Right cardiac atrium (tissue), 5 donors: Measurements from ENCODE around the gene NOS3. TPM values are rescaled to one million over a fixed set of nuclear protein-coding genes. Genes with fewer than 3 reads are reported as not detected.
A peak's percentile ranks its signal among the peaks of the same experiment; 100 is the strongest.

Source experiments
- ATAC-seq, 2 donors: fragments of 200-7000 bp; cut with Tn5 transposase; one replicate each; pipeline versions ENCODE4 v1.8.0 to v1.9.1; 2020; ENCODE audit warnings: moderate library complexity in 2 of 2, mild to moderate bottlenecking in 1 of 2
- DNase-seq, 3 donors: peaks; one replicate each; pipeline ENCODE4 v3.0.0-alpha.2; 2020
- H3K27ac ChIP-seq: one replicate; pipeline ENCODE4 v1.5.1; 2013; ENCODE audit warnings: mild to moderate bottlenecking, low read length, control low read depth, moderate library complexity
- H3K27me3 ChIP-seq: one replicate; pipeline ENCODE4 v1.6.1; 2013; ENCODE audit not compliant: control insufficient read depth, insufficient read depth
- H3K4me1 ChIP-seq: one replicate; pipeline ENCODE4 v1.6.1; 2013; ENCODE audit warnings: low read length; ENCODE audit not compliant: control insufficient read depth, insufficient read depth
- H3K4me3 ChIP-seq: one replicate; pipeline ENCODE4 v1.5.1; 2013; ENCODE audit warnings: low read length, control low read depth
- H3K9me3 ChIP-seq: one replicate; pipeline ENCODE4 v1.6.1; 2013; ENCODE audit warnings: low read length; ENCODE audit not compliant: control insufficient read depth
- WGBS: extraction: QIAGEN DNeasy Blood & Tissue Kit; methylation state at CpG from one replicate; pipeline ENCODE4 v1.1.7; 2013; 5-methylcytosine and 5-hydroxymethylcytosine counted together
- intact Hi-C, 4 donors: fragments of 100-400 bp; cut with DNase I; formaldehyde crosslinking; loops; one replicate each; pipeline versions ENCODE4 v1.11.0 to v1.14.0; 2022 to 2023
- polyA plus RNA-seq: library from polyadenylated mRNA; stranded (reverse); fragments of 200-250 nt; gene quantifications from one replicate; pipeline ENCODE4 v1.2.3, GENCODE V29; 2013
- total RNA-seq, 4 donors: library from RNA; stranded (reverse); fragmentation: NEBNext Ultra II Directional; extraction: Animal tissue kit (Norgen Biotek cat#: 25700); gene quantifications; one replicate each; pipeline ENCODE4 v1.2.1, GENCODE V29; 2021
- donor health status: healthy with polysubstance abuse.
- donor health status: DM: no; HTN: yes; CAD: no.
- donor health status: DM: no; HTN: no; CAD: no.
- donor health status: DM: no; HTN: yes; CAD: no; lungs with severe emphysema.
- donor health status: DM: yes; HTN: yes; CAD: no.

NOS3 gene
- total and polyA plus RNA-seq, 5 donors, result 13.5 to 80.4 (median 21.4) TPM

DNA sequence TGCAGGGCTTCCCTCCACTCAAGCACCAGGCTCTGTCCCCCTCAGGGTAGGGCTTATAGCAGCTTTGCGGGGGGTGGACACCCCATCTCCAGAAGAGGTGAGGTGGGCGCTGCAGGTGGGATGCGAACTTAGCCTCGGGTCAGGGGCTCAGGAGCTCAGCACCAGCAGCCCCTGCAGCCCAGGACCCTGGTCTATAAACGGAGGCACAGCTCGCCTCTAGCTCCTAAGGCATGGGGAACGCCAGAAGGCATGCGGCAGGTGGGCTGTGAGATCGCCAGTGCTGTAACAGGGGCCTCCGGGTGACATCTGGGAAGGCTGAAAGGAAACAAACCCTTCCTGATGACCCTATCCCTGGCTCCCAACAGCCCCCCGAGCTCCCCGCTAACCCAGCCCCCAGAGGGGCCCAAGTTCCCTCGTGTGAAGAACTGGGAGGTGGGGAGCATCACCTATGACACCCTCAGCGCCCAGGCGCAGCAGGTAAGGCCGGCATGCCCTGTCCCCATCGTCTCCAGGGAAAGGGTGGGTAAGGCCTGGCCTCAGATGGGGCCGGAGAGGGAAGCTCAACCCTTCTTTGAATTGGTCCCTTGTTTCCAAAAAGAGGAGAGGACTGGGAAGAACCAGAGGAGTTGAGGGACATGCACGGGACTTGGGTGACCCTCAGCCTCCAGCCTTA, 4.2 kb downstream of the NOS3 start:
- DNase-seq (peak in 2 of 3 donors; percentile 41 to 55), ATAC-seq (no peak)
- intact Hi-C loops, result loop anchor here in 1 of 4 donors (10.0 kb wide), 1 partner anchor 220 kb away; no protein-coding TSS in a partner anchor
- peak overlapping the region; percentile 29 for H3K4me3 ChIP-seq
- no peaks in the 10 kb centered on the region for H3K27me3 ChIP-seq
- H3K9me3 ChIP-seq, result no peaks in the 10 kb centered on the region
- WGBS, result 33% methylated on average over 19 of the region's 19 CpGs
- no peaks in the 10 kb centered on the region for H3K4me1 ChIP-seq
- H3K27ac ChIP-seq, result no peak overlapping the region

DNA sequence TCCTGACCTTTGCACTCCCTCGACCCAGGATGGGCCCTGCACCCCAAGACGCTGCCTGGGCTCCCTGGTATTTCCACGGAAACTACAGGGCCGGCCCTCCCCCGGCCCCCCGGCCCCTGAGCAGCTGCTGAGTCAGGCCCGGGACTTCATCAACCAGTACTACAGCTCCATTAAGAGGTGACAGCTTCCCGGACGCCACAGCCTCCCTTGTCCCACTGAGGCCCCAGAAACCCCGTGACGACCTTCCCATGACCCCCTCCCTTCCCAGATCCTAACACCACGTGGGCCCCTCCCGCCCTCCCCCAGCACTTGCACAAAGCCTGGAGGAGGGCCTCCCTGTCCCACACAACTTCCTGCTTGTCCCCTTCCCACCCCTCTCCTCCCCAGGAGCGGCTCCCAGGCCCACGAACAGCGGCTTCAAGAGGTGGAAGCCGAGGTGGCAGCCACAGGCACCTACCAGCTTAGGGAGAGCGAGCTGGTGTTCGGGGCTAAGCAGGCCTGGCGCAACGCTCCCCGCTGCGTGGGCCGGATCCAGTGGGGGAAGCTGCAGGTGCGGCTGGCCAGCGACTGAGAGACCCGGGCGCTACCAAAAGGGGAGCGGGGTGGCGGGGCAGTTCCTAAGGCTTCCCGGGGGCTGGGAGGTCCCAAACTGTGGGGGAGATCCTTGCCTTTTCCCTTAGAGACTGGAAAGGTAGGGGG, 5.7 kb downstream of the NOS3 start:
- H3K27me3 ChIP-seq, result no peaks in the 10 kb centered on the region
- DNase-seq, result peak; percentile 30 to 70 (median 62)
- H3K4me1 ChIP-seq, result no peaks in the 10 kb centered on the region
- 38% methylated on average over 31 of the region's 31 CpGs for WGBS
- no peak for ATAC-seq
- H3K9me3 ChIP-seq, result no peaks in the 10 kb centered on the region
- no peak overlapping the region for H3K4me3 ChIP-seq
- H3K27ac ChIP-seq, result no peak overlapping the region
- intact Hi-C loops, result loop anchor here in 1 of 4 donors (10.0 kb wide), 1 partner anchor 222 kb away; no protein-coding TSS in a partner anchor

DNA sequence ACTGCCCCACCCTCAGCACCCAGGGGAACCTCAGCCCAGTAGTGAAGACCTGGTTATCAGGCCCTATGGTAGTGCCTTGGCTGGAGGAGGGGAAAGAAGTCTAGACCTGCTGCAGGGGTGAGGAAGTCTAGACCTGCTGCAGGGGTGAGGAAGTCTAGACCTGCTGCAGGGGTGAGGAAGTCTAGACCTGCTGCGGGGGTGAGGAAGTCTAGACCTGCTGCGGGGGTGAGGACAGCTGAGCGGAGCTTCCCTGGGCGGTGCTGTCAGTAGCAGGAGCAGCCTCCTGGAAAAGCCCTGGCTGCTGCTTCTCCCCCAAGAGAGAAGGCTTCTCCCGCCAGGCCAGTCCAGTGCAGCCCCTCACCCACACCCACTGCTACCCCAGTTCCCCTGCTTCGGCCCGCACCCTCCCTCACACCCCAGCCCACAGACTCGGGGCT, 6.3 kb downstream of the NOS3 start:
- no peak for ATAC-seq
- peak in 2 of 3 donors; percentile 28 to 54 for DNase-seq
- intact Hi-C loops, result loop anchor here in 1 of 4 donors (10.0 kb wide), 1 partner anchor 222 kb away; no protein-coding TSS in a partner anchor
- Histone ChIP-seq H3K4me1 (no peaks in the 10 kb centered on the region), H3K27me3 (no peaks in the 10 kb centered on the region), H3K9me3 (no peaks in the 10 kb centered on the region), H3K27ac (no peak overlapping the region), H3K4me3 (no peak overlapping the region)
- 70% methylated on average over 8 of the region's 8 CpGs for WGBS

DNA sequence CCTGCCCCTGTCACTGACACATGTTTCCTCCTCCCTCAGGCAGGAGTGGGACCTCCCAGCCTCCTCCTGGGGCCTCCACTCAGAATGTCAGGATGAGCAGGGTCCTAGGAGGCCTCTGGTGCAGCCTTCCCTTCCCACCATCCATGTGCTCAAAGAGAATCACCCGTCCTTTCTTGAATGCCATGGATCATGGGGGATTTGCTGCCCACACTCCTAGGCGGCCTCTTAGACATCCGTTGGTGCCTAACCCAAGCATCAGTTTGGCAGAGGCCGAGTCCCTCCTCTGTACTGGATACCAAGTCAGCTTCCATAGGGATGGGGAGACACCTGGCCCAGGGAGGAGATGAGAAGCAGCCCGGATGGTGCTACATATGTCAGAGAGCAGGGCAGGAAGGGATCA, 7.0 kb downstream of the NOS3 start:
- H3K4me1 ChIP-seq, result no peaks in the 10 kb centered on the region
- no peaks in the 10 kb centered on the region for H3K27me3 ChIP-seq
- intact Hi-C loops, result loop anchor here in 1 of 4 donors (10.0 kb wide), 1 partner anchor 223 kb away; no protein-coding TSS in a partner anchor
- no peak overlapping the region for H3K27ac ChIP-seq
- ATAC-seq (no peak), DNase-seq (peak in 1 of 3 donors; percentile 21)
- H3K9me3 ChIP-seq, result no peaks in the 10 kb centered on the region
- no peak overlapping the region for H3K4me3 ChIP-seq
- WGBS, result 93% methylated on average over 5 of the region's 5 CpGs

DNA sequence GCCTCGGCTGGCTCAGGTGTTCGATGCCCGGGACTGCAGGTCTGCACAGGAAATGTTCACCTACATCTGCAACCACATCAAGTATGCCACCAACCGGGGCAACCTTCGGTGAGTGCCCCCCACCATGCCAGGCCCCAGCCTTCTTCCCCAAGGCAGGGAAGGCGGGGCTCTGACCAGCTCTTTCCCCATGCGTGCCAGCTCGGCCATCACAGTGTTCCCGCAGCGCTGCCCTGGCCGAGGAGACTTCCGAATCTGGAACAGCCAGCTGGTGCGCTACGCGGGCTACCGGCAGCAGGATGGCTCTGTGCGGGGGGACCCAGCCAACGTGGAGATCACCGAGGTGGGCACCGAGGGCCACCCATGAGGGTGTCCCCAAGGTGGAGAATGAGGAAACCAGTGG, 7.5 kb downstream of the NOS3 start:
- WGBS, result 91% methylated on average over 20 of the region's 20 CpGs

DNA sequence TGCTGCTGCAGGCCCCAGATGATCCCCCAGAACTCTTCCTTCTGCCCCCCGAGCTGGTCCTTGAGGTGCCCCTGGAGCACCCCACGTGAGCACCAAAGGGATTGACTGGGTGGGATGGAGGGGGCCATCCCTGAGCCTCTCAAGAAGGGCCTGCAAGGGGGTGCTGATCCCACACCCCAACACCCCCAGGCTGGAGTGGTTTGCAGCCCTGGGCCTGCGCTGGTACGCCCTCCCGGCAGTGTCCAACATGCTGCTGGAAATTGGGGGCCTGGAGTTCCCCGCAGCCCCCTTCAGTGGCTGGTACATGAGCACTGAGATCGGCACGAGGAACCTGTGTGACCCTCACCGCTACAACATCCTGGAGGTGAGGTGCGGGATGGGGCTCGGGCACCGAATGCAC, 8.2 kb downstream of the NOS3 start:
- DNase-seq (peak in 2 of 3 donors; percentile 24 to 34), ATAC-seq (no peak)
- 93% methylated on average over 12 of the region's 12 CpGs for WGBS
- H3K4me3 ChIP-seq, result no peak overlapping the region
- H3K9me3 ChIP-seq, result no peaks in the 10 kb centered on the region
- intact Hi-C loops, result loop anchor here in 1 of 4 donors (10.0 kb wide), 1 partner anchor 224 kb away; no protein-coding TSS in a partner anchor
- H3K27ac ChIP-seq, result no peak overlapping the region
- H3K4me1 ChIP-seq, result no peaks in the 10 kb centered on the region
- H3K27me3 ChIP-seq, result no peaks in the 10 kb centered on the region

More for the DNA sequence above, 7.5 kb downstream of the NOS3 start:
- H3K27ac ChIP-seq, result no peak overlapping the region
- DNase-seq (peak in 2 of 3 donors; percentile 44 to 52), ATAC-seq (no peak)
- H3K9me3 ChIP-seq, result no peaks in the 10 kb centered on the region
- intact Hi-C loops, result loop anchor here in 1 of 4 donors (10.0 kb wide), 1 partner anchor 224 kb away; no protein-coding TSS in a partner anchor
- H3K4me1 ChIP-seq, result no peaks in the 10 kb centered on the region
- H3K27me3 ChIP-seq, result no peaks in the 10 kb centered on the region
- no peak overlapping the region for H3K4me3 ChIP-seq

DNA sequence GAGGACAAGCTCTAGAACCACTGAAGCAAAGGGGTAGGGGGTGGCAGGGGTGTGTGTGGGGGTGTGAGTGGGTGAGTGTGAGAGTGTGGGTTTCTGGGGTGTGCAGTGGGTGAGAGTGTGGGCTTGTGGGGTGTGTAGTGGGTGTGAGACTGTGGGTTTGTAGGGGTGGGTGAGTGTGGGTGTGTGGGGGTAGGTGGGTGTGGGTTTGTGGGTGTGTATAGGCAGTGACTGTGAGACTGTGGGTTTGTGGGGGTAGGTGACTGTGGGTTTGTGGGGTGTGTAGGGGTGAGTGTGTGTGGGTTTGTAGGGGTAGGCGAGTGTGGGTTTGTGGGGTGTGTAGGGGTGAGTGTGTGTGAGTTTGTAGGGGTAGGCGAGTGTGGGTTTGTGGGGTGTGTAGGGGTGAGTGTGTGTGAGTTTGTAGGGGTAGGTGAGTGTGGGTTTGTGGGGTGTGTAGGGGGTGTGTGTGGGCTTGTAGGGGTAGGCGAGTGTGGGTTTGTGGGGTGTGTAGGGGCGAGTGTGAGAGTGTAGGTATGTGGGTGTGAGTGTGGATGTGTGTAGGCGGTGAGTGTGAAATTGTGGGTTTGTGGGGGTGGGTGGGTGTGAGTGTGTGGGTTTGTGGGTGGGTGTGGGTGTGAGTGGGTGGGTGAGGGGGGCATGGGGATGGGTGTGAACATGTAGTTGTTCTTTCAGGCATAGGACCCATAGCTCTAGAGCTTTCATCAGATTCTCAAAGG, 8.8 kb downstream of the NOS3 start:
- WGBS, result 90% methylated on average over 5 of the region's 5 CpGs
- ATAC-seq, result no peak
- intact Hi-C loops, result loop anchor here in 1 of 4 donors (10.0 kb wide), 1 partner anchor 225 kb away; no protein-coding TSS in a partner anchor

DNA sequence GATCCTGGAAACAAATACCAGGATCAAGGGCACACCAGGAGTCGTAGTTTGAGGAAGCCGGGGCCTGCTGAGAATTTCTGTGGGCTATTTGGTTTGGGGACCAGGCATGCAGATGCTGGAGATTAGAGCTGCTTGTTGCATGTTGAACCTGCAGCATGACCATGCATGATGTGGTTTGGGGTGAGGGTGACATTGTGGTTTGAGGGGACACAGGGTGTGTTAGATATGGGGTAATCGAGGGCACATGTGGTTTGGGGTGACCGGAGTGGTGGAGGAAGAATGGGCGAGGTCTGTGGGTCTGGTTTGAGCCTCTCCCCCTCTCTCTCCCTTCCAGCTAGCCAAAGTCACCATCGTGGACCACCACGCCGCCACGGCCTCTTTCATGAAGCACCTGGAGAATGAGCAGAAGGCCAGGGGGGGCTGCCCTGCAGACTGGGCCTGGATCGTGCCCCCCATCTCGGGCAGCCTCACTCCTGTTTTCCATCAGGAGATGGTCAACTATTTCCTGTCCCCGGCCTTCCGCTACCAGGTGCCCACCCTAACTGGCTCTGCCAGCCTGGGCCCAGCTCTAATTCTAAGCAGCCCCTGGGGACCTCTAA, 10.2 kb downstream of the NOS3 start:
- intact Hi-C loops, result no loop called here
- WGBS, result 91% methylated on average over 13 of the region's 13 CpGs
- DNase-seq, result peak; percentile 4 to 47 (median 43)
- Histone ChIP-seq H3K27ac (no peak overlapping the region), H3K27me3 (no peaks in the 10 kb centered on the region), H3K4me3 (no peak overlapping the region), H3K4me1 (no peaks in the 10 kb centered on the region), H3K9me3 (no peaks in the 10 kb centered on the region)
- no peak for ATAC-seq

More for the DNA sequence above, 8.8 kb downstream of the NOS3 start:
- no peaks in the 10 kb centered on the region for H3K27me3 ChIP-seq
- H3K4me1 ChIP-seq, result no peaks in the 10 kb centered on the region
- peak in 1 of 3 donors; percentile 4 for DNase-seq
- no peak overlapping the region for H3K27ac ChIP-seq
- H3K9me3 ChIP-seq, result no peaks in the 10 kb centered on the region
- no peak overlapping the region for H3K4me3 ChIP-seq

DNA sequence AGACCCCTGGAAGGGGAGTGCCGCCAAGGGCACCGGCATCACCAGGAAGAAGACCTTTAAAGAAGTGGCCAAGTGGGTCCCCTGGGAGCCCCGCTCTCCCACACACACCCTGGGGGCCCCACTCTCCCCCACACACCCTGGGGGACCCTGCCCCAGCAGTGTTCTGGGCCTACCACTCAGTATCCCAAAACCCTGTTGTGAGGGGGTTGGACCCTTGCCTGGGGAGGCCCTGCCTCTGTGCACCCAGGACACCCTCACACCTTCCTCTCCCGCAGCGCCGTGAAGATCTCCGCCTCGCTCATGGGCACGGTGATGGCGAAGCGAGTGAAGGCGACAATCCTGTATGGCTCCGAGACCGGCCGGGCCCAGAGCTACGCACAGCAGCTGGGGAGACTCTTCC, 10.7 kb downstream of the NOS3 start:
- ATAC-seq, result peak in 1 of 2 donors; percentile 3
- intact Hi-C loops, result no loop called here
- 93% methylated on average over 16 of the region's 16 CpGs for WGBS

DNA sequence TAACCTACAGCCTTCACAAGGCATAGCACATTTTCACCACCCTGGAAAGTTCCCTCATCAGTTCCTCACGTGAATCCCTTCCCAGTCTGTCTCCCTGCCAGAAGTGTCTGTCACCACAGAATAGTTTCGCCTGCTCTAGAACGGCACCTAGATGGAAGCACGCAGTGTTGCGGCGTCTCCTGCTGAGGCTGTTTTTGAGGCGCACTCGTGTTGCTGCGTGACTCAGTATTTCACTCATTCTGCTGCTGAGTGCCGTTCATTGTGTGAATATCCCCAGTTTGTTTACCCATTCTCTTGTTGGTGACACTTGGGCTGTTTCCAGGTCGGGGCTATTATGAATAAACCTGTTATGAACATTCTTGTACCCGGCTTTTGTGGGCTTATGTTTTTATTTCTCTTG, 12.8 kb downstream of the NOS3 start:
- intact Hi-C loops, result no loop called here
- no peaks in the 10 kb centered on the region for H3K27me3 ChIP-seq
- DNase-seq (peak in 1 of 3 donors; percentile 14), ATAC-seq (no peak)
- no peaks in the 10 kb centered on the region for H3K4me1 ChIP-seq
- WGBS, result 79% methylated on average over 12 of the region's 12 CpGs
- H3K27ac ChIP-seq, result no peak overlapping the region
- H3K4me3 ChIP-seq, result no peak overlapping the region
- no peaks in the 10 kb centered on the region for H3K9me3 ChIP-seq

More for the DNA sequence above, 10.7 kb downstream of the NOS3 start:
- Histone ChIP-seq H3K27me3 (no peaks in the 10 kb centered on the region), H3K9me3 (no peaks in the 10 kb centered on the region), H3K27ac (no peak overlapping the region), H3K4me3 (no peak overlapping the region), H3K4me1 (no peaks in the 10 kb centered on the region)
- DNase-seq, result peak in 2 of 3 donors; percentile 45
